KMS-11 (cell line): ENCODE results near the gene PERP.

ENCODE experiments used
- H2AFZ ChIP-seq: fragments of 200-600 bp; sonication (generic); 2 replicates; pipeline ENCODE4 v1.6.1; 2016; ENCODE audit warnings: antibody characterized with exemption, mixed run types, low read depth
- H3K27ac ChIP-seq: fragments of 200-600 bp; sonication (generic); 2 replicates; pipeline ENCODE4 v1.6.1; 2016; ENCODE audit warnings: mild to moderate bottlenecking, mixed run types
- H3K27me3 ChIP-seq: fragments of 200-600 bp; sonication (generic); 2 replicates; pipeline ENCODE4 v1.6.1; 2017; ENCODE audit warnings: mild to moderate bottlenecking, low read depth, mixed run types, moderate library complexity; ENCODE audit not compliant: insufficient read depth
- H3K36me3 ChIP-seq: fragments of 200-600 bp; sonication (generic); 2 replicates; pipeline ENCODE4 v1.6.1; 2017; ENCODE audit warnings: mild to moderate bottlenecking, mixed run types; ENCODE audit not compliant: insufficient read depth
- H3K4me1 ChIP-seq: fragments of 200-600 bp; sonication (generic); 2 replicates; pipeline ENCODE4 v1.6.1; 2016; ENCODE audit warnings: mild to moderate bottlenecking, low read depth, mixed run types; ENCODE audit not compliant: poor library complexity, severe bottlenecking
- H3K4me2 ChIP-seq: fragments of 200-600 bp; sonication (generic); 2 replicates; pipeline ENCODE4 v1.7.0; 2016; ENCODE audit warnings: mild to moderate bottlenecking, mixed run types
- H3K4me3 ChIP-seq: fragments of 200-600 bp; sonication (generic); IDR thresholded peaks from 2 replicates; pipeline ENCODE4 v1.6.1; 2017; ENCODE audit warnings: low read depth, low read length, mixed read lengths; ENCODE audit not compliant: insufficient read depth
- H3K79me2 ChIP-seq: fragments of 200-600 bp; sonication (generic); 2 replicates; pipeline ENCODE4 v1.6.1; 2016; ENCODE audit warnings: low read depth, mixed run types; ENCODE audit not compliant: insufficient read depth
- H3K9ac ChIP-seq: fragments of 200-600 bp; sonication (generic); 2 replicates; pipeline ENCODE4 v1.6.1; 2016; ENCODE audit warnings: mild to moderate bottlenecking, mixed run types
- H4K20me1 ChIP-seq: fragments of 200-600 bp; sonication (generic); 2 replicates; pipeline ENCODE4 v1.6.1; 2016; ENCODE audit warnings: mild to moderate bottlenecking, mixed run types; ENCODE audit not compliant: insufficient read depth
- TF ChIP-seq, protein P1 (sequence below): fragments of 200-600 bp; sonication (generic); conservative IDR thresholded peaks from 2 replicates; pipeline ENCODE4 v1.6.1; 2017; ENCODE audit warnings: low read depth, mild to moderate bottlenecking, antibody characterized with exemption, low read length, moderate library complexity, mixed read lengths

The PERP gene

DNA sequence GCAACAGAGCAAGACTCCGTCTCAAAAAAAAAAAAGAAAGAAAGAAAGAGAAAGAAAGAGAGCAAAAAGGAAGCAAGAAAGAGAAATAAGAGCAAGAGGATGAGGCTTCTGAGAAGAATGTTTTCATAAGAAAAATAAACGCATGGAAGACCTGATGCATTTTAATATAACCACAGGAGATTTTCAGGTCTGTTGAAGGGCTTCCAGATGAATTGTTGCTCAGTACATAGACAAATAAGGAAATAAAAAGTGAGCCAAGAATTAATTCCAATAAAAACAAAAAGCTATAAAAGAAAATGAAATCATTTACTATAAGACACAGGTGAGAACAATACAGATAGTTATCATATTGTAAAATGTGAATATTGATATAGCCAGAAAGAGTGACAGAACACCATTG, 43.5 kb downstream of the PERP start:
- Histone ChIP-seq H3K27ac (no peak overlapping the region), H3K27me3 (no peaks in the 10 kb centered on the region), H3K4me2 (no peak overlapping the region), H3K79me2 (no peaks in the 10 kb centered on the region), H4K20me1 (no peaks in the 10 kb centered on the region), H2AFZ (no peak overlapping the region), H3K4me3 (no peak overlapping the region), H3K9ac (no peak overlapping the region), H3K4me1 (no peaks in the 10 kb centered on the region), H3K36me3 (no peaks in the 10 kb centered on the region)
- TF ChIP-seq, protein P1, sequence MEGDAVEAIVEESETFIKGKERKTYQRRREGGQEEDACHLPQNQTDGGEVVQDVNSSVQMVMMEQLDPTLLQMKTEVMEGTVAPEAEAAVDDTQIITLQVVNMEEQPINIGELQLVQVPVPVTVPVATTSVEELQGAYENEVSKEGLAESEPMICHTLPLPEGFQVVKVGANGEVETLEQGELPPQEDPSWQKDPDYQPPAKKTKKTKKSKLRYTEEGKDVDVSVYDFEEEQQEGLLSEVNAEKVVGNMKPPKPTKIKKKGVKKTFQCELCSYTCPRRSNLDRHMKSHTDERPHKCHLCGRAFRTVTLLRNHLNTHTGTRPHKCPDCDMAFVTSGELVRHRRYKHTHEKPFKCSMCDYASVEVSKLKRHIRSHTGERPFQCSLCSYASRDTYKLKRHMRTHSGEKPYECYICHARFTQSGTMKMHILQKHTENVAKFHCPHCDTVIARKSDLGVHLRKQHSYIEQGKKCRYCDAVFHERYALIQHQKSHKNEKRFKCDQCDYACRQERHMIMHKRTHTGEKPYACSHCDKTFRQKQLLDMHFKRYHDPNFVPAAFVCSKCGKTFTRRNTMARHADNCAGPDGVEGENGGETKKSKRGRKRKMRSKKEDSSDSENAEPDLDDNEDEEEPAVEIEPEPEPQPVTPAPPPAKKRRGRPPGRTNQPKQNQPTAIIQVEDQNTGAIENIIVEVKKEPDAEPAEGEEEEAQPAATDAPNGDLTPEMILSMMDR = no peak

DNA sequence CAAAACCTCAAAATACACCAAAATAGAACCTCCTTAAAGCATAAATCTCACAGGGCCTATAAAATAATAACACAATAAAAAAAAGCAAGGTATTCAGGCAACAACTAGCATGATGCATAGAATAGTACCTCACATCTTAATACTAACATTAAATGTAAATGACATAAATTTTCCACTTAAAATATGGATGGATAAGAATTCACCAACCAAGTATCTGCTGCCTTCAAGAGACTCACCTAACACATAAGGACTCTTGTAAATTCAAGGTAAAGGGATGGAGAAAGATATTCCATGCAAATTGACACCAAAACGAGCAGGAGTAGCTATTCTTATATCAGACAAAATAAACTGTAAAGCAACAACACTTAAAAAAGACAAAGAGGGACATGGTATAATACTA, 52.2 kb downstream of the PERP start:
- Histone ChIP-seq H3K9ac (no peak overlapping the region), H3K27ac (no peak overlapping the region), H3K79me2 (no peaks in the 10 kb centered on the region), H3K4me1 (no peaks in the 10 kb centered on the region), H4K20me1 (no peaks in the 10 kb centered on the region), H3K4me2 (no peak overlapping the region), H3K4me3 (no peak overlapping the region), H3K27me3 (no peaks in the 10 kb centered on the region), H3K36me3 (no peaks in the 10 kb centered on the region), H2AFZ (no peak overlapping the region)
- TF ChIP-seq, protein P1 = no peak

DNA sequence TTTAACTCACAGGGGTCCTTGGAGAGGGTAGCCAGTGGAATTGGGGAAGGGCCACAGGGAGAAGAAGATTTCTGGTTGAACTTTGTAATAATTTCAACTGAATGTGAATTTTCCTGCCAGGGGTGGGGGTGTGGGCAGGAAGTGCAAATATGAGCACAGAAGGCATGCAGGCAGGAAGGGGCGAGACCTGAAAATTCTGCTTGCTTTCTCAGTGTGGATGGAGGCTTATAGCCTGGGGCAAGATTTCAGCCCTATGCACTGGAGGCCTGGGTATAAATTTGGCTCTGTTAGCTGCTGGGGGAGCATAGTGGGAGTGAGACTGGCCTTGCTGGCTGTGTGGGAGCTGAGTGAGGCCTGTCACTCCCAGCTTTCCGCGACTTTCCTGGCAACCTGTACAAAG, 54.4 kb downstream of the PERP start:
- H4K20me1 ChIP-seq = no peaks in the 10 kb centered on the region

DNA sequence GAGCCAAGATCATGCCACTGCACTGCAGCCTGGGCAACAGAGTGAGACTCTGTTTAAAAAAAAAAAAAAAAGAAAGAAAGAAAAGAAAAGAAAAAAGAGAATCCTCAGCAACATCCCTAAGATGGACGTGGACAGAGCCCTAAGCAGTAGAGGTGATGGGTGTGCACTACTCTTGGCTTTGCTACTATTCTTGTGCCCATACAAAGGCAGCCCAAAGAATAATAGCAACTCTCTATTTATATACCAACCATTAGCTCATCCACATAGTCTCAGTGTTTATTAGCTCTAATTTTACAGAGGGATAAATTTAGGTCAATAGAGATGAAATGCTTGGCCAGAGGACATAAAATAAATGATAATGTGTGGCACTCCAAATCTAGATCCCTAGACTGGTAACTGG, 62.2 kb downstream of the PERP start:
- H3K4me2 ChIP-seq = no peak overlapping the region
- no peaks in the 10 kb centered on the region for H4K20me1 ChIP-seq
- H3K36me3 ChIP-seq = no peaks in the 10 kb centered on the region
- H3K27ac ChIP-seq = no peak overlapping the region
- H3K9ac ChIP-seq = no peak overlapping the region
- H3K27me3 ChIP-seq = no peaks in the 10 kb centered on the region
- H3K4me3 ChIP-seq = no peak overlapping the region
- H2AFZ ChIP-seq = no peak overlapping the region
- no peaks in the 10 kb centered on the region for H3K4me1 ChIP-seq
- TF ChIP-seq, protein P1 = no peak
- H3K79me2 ChIP-seq = no peaks in the 10 kb centered on the region

More for the DNA sequence above, 54.4 kb downstream of the PERP start:
- H3K4me1 ChIP-seq = no peaks in the 10 kb centered on the region
- H3K4me2 ChIP-seq = no peak overlapping the region
- H3K27me3 ChIP-seq = no peaks in the 10 kb centered on the region
- H3K9ac ChIP-seq = no peak overlapping the region
- no peaks in the 10 kb centered on the region for H3K36me3 ChIP-seq
- TF ChIP-seq, protein P1 = no peak
- H3K79me2 ChIP-seq = no peaks in the 10 kb centered on the region
- no peak overlapping the region for H2AFZ ChIP-seq
- no peak overlapping the region for H3K27ac ChIP-seq
- no peak overlapping the region for H3K4me3 ChIP-seq
